Measurements from ENCODE around the gene CCNF.
"Not testable (repeated sequence)": the region's sequence is repeated elsewhere in the genome, so short reads cannot be mapped to it uniquely, and the experiment has no call there.

CCNF gene

DNA sequence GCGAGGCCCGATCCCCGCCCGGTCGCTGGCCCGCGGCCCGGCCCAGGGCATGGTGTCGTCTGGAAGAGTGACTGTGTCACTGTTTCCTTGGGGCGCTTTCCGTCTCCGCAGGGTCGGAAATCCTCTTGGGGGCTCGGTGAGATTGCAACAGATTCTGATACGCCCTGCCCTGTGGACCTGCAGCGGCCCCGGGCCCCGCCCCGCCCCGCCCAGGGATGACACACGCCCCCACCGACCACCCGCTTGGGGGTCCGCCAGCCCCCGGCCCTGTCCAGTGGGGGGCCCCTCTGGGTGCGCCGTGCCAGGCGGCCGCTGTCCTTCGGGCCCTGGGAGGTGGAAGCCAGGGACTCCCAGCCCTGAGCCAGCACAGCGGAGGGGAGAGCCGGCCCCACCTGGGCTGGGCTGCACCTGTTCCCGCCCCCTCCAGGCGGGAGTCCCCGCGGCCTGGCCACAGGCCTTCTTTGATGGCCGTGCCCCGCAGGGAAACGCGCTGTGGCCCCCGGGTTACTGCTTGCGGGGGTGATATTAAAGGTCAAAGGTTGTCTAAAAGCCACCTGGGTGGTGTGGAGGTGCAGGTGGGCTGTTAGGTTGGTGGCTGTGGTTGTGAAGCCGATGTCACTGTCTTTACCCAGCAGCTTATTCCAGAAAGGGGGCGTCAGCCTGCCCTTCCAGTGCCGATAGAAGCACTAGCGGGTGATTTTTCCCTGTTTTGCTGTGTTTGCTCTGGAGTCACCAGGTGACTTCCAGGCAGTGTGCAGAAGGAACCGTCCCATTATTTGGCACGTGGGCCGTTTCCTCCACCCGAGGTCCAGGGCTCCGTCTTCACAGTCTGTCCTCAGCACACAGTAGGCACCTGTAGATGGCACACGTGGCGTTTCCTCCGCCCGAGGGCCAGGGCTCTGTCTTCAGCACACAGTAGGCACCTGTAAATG lies 46.4 kb downstream of the CCNF start:
- Histone ChIP-seq H3K4me3 (ENCODE audit: low read length) (peak overlapping the region; percentile 95), H3K4me1 (ENCODE audit: control insufficient read depth, insufficient read depth, low read length) (peaks cover 30% of the 10 kb centered on the region), H3K36me3 (ENCODE audit: insufficient read depth, low read length) (no peaks in the 10 kb centered on the region), H3K27me3 (ENCODE audit: control insufficient read depth, insufficient read depth, low read length) (peaks cover 11% of the 10 kb centered on the region), H3K9ac (ENCODE audit: low read depth, low read length) (peak overlapping the region; percentile 77), H3K4me2 (ENCODE audit: low read length) (peak overlapping the region; percentile 94), H3K9me3 (replicated peaks; ENCODE audit: low read length) (no peaks in the 10 kb centered on the region)

GRCh38 chr16:2476345-2476720 lies 47.1 kb downstream of the CCNF start:
- no peaks in the 10 kb centered on the region for H3K9me3 ChIP-seq (replicated peaks; ENCODE audit: low read length)
- H3K36me3 ChIP-seq (ENCODE audit: insufficient read depth, low read length): no peaks in the 10 kb centered on the region
- peak overlapping the region; percentile 94 for H3K4me2 ChIP-seq (ENCODE audit: low read length)
- H3K4me1 ChIP-seq (ENCODE audit: control insufficient read depth, insufficient read depth, low read length): peaks cover 28% of the 10 kb centered on the region
- no peak overlapping the region for H3K4me3 ChIP-seq (ENCODE audit: low read length)
- H3K27me3 ChIP-seq (ENCODE audit: control insufficient read depth, insufficient read depth, low read length): peaks cover 10% of the 10 kb centered on the region
- H3K9ac ChIP-seq (ENCODE audit: low read depth, low read length): no peak overlapping the region

GRCh38 chr16:2476741-2477140 lies 47.5 kb downstream of the CCNF start:
- Histone ChIP-seq H3K9me3 (replicated peaks; ENCODE audit: low read length) (no peaks in the 10 kb centered on the region), H3K4me3 (ENCODE audit: low read length) (no peak overlapping the region), H3K9ac (ENCODE audit: low read depth, low read length) (no peak overlapping the region), H3K4me1 (ENCODE audit: control insufficient read depth, insufficient read depth, low read length) (peaks cover 24% of the 10 kb centered on the region), H3K4me2 (ENCODE audit: low read length) (no peak overlapping the region), H3K27me3 (ENCODE audit: control insufficient read depth, insufficient read depth, low read length) (peaks cover 8% of the 10 kb centered on the region), H3K36me3 (ENCODE audit: insufficient read depth, low read length) (no peaks in the 10 kb centered on the region)

DNA sequence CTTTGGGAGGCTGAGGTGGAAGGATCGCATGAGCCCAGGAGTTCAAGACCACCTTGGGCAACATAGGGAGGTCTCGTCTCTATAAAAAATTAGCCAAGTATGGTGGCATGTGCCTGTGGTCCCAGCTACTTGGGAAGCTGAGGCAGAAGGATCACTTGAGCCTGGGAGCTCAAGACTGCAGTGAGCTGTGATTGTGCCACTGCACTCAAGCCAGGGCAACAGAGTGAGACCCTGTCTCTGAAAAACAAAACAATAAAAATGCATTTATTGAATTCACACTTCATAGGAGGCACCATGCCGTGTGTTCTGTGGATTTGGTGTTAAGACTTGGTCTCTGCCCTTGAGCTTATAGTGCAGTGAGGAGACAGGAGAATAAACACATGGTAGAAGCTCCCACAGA lies 48.1 kb downstream of the CCNF start:
- no peaks in the 10 kb centered on the region for H3K36me3 ChIP-seq (ENCODE audit: insufficient read depth, low read length)
- H3K4me3 ChIP-seq (ENCODE audit: low read length): no peak overlapping the region
- H3K27me3 ChIP-seq (ENCODE audit: control insufficient read depth, insufficient read depth, low read length): peaks cover 2% of the 10 kb centered on the region
- peaks cover 22% of the 10 kb centered on the region for H3K4me1 ChIP-seq (ENCODE audit: control insufficient read depth, insufficient read depth, low read length)
- H3K9me3 ChIP-seq (replicated peaks; ENCODE audit: low read length): no peaks in the 10 kb centered on the region
- no peak overlapping the region for H3K4me2 ChIP-seq (ENCODE audit: low read length)
- no peak overlapping the region for H3K9ac ChIP-seq (ENCODE audit: low read depth, low read length)

GRCh38 chr16:2478279-2478678 lies 49.0 kb downstream of the CCNF start:
- H3K27me3 ChIP-seq (ENCODE audit: control insufficient read depth, insufficient read depth, low read length): no peaks in the 10 kb centered on the region
- H3K4me2 ChIP-seq (ENCODE audit: low read length): no peak overlapping the region
- H3K9me3 ChIP-seq (replicated peaks; ENCODE audit: low read length): no peaks in the 10 kb centered on the region
- H3K36me3 ChIP-seq (ENCODE audit: insufficient read depth, low read length): no peaks in the 10 kb centered on the region
- H3K9ac ChIP-seq (ENCODE audit: low read depth, low read length): no peak overlapping the region
- H3K4me3 ChIP-seq (ENCODE audit: low read length): no peak overlapping the region
- peaks cover 30% of the 10 kb centered on the region for H3K4me1 ChIP-seq (ENCODE audit: control insufficient read depth, insufficient read depth, low read length)

DNA sequence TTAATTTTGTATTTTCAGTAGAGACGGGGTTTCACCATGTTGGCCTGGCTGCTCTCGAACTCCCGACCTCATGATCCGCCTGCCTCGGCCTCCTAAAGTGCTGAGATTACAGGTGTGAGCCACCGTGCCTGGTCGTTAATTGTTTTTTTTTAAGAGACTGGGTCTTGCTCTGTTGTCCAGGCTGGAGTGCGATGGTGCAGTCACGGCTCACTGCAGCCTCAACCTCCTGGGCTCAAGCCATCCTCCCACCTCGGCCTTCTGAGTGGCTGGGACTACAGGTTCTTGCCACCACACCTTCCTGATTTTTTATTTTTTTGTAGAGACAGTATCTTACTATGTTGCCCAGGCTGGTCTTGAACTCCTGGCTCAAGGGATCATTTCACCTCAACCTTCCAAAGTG lies 50.7 kb downstream of the CCNF start:
- not testable (repeated sequence) for H3K9ac ChIP-seq (ENCODE audit: low read depth, low read length); H3K36me3 ChIP-seq (ENCODE audit: insufficient read depth, low read length); H3K4me3 ChIP-seq (ENCODE audit: low read length); H3K9me3 ChIP-seq (replicated peaks; ENCODE audit: low read length); H3K4me2 ChIP-seq (ENCODE audit: low read length); H3K27me3 ChIP-seq (ENCODE audit: control insufficient read depth, insufficient read depth, low read length)
- peaks cover 27% of the 10 kb centered on the region for H3K4me1 ChIP-seq (ENCODE audit: control insufficient read depth, insufficient read depth, low read length)

GRCh38 chr16:2480948-2481347 lies 51.7 kb downstream of the CCNF start:
- no peaks in the 10 kb centered on the region for H3K9me3 ChIP-seq (replicated peaks; ENCODE audit: low read length)
- no peaks in the 10 kb centered on the region for H3K27me3 ChIP-seq (ENCODE audit: control insufficient read depth, insufficient read depth, low read length)
- no peak overlapping the region for H3K4me3 ChIP-seq (ENCODE audit: low read length)
- H3K36me3 ChIP-seq (ENCODE audit: insufficient read depth, low read length): no peaks in the 10 kb centered on the region
- H3K4me2 ChIP-seq (ENCODE audit: low read length): no peak overlapping the region
- H3K4me1 ChIP-seq (ENCODE audit: control insufficient read depth, insufficient read depth, low read length): peaks cover 23% of the 10 kb centered on the region
- no peak overlapping the region for H3K9ac ChIP-seq (ENCODE audit: low read depth, low read length)

DNA sequence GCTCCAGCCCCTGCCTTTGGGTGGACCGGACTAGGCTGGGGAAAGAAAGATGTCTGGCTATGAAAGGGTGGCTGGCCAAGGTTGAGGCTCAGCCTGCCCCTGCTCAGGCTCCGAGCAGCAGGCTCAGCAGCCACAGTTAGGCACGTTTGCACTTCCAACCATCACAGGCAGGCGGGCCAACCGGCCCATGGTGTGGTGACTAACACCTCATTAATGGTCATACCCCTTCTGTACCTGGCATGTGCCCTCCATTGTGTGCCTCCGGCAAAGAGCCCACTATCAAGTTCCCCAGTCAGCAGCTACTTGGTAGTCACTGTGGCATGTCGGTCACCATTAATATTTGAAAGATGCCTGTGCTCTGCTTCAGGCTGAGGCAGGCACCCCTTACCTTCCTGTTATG lies 52.4 kb downstream of the CCNF start:
- Histone ChIP-seq H3K27me3 (ENCODE audit: control insufficient read depth, insufficient read depth, low read length) (no peaks in the 10 kb centered on the region), H3K4me2 (ENCODE audit: low read length) (no peak overlapping the region), H3K4me3 (ENCODE audit: low read length) (no peak overlapping the region), H3K4me1 (ENCODE audit: control insufficient read depth, insufficient read depth, low read length) (peaks cover 21% of the 10 kb centered on the region), H3K36me3 (ENCODE audit: insufficient read depth, low read length) (no peaks in the 10 kb centered on the region), H3K9me3 (replicated peaks; ENCODE audit: low read length) (no peaks in the 10 kb centered on the region), H3K9ac (ENCODE audit: low read depth, low read length) (no peak overlapping the region)

DNA sequence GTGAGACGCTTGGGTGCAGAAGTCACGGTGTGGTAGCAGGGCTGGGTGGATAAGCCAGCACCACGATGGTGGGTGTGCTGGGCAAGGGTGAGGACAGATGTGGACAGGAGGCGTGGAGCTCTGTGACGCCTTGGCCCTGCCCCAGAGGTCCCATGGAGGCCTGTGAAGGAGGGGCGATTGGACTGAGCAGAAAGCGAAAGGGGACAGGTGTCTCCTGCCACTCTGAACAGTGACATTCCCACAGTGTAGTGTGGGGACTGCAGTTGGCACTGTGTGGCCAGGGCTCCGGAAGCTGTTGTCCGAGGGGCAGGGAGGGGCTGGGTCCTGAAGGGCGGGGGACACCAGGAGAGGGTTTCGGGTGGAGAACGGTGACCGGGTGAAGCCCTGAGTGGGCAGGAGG lies 53.0 kb downstream of the CCNF start:
- Histone ChIP-seq H3K27me3 (ENCODE audit: control insufficient read depth, insufficient read depth, low read length) (no peaks in the 10 kb centered on the region), H3K4me3 (ENCODE audit: low read length) (peak overlapping the region; percentile 55), H3K4me2 (ENCODE audit: low read length) (peak overlapping the region; percentile 76), H3K36me3 (ENCODE audit: insufficient read depth, low read length) (no peaks in the 10 kb centered on the region), H3K9ac (ENCODE audit: low read depth, low read length) (peak overlapping the region; percentile 60), H3K4me1 (ENCODE audit: control insufficient read depth, insufficient read depth, low read length) (peaks cover 25% of the 10 kb centered on the region), H3K9me3 (replicated peaks; ENCODE audit: low read length) (no peaks in the 10 kb centered on the region)

GRCh38 chr16:2482708-2483534 lies 53.7 kb downstream of the CCNF start:
- peak overlapping the region; percentile 76 for H3K4me2 ChIP-seq (ENCODE audit: low read length)
- H3K9ac ChIP-seq (ENCODE audit: low read depth, low read length): peak overlapping the region; percentile 60
- H3K9me3 ChIP-seq (replicated peaks; ENCODE audit: low read length): no peaks in the 10 kb centered on the region
- H3K4me3 ChIP-seq (ENCODE audit: low read length): peak overlapping the region; percentile 55
- no peaks in the 10 kb centered on the region for H3K27me3 ChIP-seq (ENCODE audit: control insufficient read depth, insufficient read depth, low read length)
- no peaks in the 10 kb centered on the region for H3K36me3 ChIP-seq (ENCODE audit: insufficient read depth, low read length)
- H3K4me1 ChIP-seq (ENCODE audit: control insufficient read depth, insufficient read depth, low read length): peaks cover 30% of the 10 kb centered on the region

- Histone ChIP-seq H3K4me1 (ENCODE audit: control insufficient read depth, insufficient read depth, low read length) (peaks cover 30% of the 10 kb centered on the region), H3K4me3 (ENCODE audit: low read length) (peak overlapping the region; percentile 55), H3K36me3 (ENCODE audit: insufficient read depth, low read length) (no peaks in the 10 kb centered on the region), H3K9ac (ENCODE audit: low read depth, low read length) (no peak overlapping the region), H3K27me3 (ENCODE audit: control insufficient read depth, insufficient read depth, low read length) (no peaks in the 10 kb centered on the region), H3K4me2 (ENCODE audit: low read length) (peak overlapping the region; percentile 76), H3K9me3 (replicated peaks; ENCODE audit: low read length) (no peaks in the 10 kb centered on the region)
Measured at GRCh38 chr16:2483939-2484897, 55.0 kb downstream of the CCNF start.

Measured in skeletal muscle satellite cell (primary cell).